Measurements from ENCODE around the gene LRP1. TPM values are rescaled to one million over a fixed set of nuclear protein-coding genes. Genes with fewer than 3 reads are reported as not detected.

The LRP1 gene
- total RNA-seq, 4 donors from 2014 or later, result 185 to 292 (median 216) TPM

GRCh38 chr12:57099047-57099714 is 29.1 kb upstream of the LRP1 start:
- no peaks in the 10 kb centered on the region for H3K27me3 ChIP-seq
- no peak overlapping the region for H3K4me3 ChIP-seq
- H3K27ac ChIP-seq, result peak overlapping the region in 2 of 4 donors; percentile 1 to 48
- no peaks in the 10 kb centered on the region for H3K9me3 ChIP-seq
- no peak for ATAC-seq
- WGBS, 2 donors (ENCODE audit: low coverage in 1 of 2), result 62 to 85% methylated on average over 4 to 8 of the region's 11 CpGs
- H3K36me3 ChIP-seq, result peaks cover 0 to 97% of the 10 kb centered on the region in 2 donors
- H3K4me1 ChIP-seq, result peaks cover 0 to 31% (median 4%) of the 10 kb centered on the region in 3 donors
- TF ChIP-seq EP300 (IDR thresholded peaks at IDR 0.05) (no peak), POLR2AphosphoS5 (IDR thresholded peaks at IDR 0.05) (no peak), CTCF (IDR thresholded peaks at IDR 0.05) (no peak), POLR2A (IDR thresholded peaks at IDR 0.05) (no peak)

- Histone ChIP-seq H3K36me3 (peaks cover 0 to 97% of the 10 kb centered on the region in 2 donors), H3K4me1 (peaks cover 0 to 25% (median 0%) of the 10 kb centered on the region in 3 donors), H3K4me3 (no peak overlapping the region), H3K9me3 (no peaks in the 10 kb centered on the region), H3K27ac (peak overlapping the region in 2 of 4 donors; percentile 1 to 48), H3K27me3 (no peaks in the 10 kb centered on the region)
- no peak for TF ChIP-seq CTCF (IDR thresholded peaks at IDR 0.05)
- TF ChIP-seq POLR2A (IDR thresholded peaks at IDR 0.05), result no peak
- TF ChIP-seq EP300 (IDR thresholded peaks at IDR 0.05), result no peak
- TF ChIP-seq POLR2AphosphoS5 (IDR thresholded peaks at IDR 0.05), result no peak
- 68 to 69% methylated on average over 8 to 12 of the region's 12 CpGs for WGBS, 2 donors (ENCODE audit: low coverage in 1 of 2)
- no peak for ATAC-seq
Measured at GRCh38 chr12:57099766-57100165, 28.5 kb upstream of the LRP1 start.

DNA sequence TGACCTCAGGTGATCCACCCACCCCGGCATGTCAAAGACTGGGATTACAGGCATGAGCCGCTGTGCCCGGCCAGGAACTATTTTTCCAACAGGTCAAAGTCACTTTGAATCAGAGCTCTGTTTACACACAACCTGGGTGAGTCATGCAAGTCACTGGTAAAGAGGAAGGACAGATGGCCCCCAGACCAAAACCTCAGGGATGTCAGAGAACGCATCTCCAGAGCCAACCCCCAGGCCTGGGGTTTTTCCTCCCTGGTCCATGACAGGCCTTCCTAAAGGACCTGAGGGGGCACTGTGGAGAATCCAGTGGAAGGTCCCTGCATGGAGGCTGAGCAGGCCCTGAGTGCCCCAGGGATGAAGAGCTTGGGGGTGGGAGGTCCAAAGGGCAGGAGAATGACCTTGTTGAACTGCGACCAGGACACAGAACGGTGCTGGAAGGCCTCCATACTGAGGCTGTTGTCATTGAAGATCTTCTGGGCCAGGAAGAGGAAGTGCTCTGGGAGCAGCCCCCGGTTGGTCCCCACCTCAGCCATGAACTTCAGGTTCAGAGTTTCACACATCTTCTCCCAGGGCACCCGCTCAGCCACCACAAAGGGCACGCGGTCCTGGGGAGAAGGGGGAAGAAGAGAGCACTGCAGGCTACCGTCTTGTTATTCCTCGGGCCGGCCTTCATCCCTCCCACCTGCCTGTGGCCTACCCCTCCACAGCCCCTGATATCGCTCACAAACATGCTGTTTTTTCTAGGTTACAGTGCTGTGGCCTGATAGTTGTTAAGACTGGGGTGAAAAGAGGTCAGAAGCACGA is 26.2 kb upstream of the LRP1 start:
- Histone ChIP-seq H3K27ac (peak overlapping the region in 3 of 4 donors; percentile 23 to 45 (median 42)), H3K4me1 (peaks cover 0 to 22% (median 0%) of the 10 kb centered on the region in 3 donors), H3K36me3 (peaks cover 0 to 97% of the 10 kb centered on the region in 2 donors), H3K27me3 (no peaks in the 10 kb centered on the region), H3K9me3 (no peaks in the 10 kb centered on the region), H3K4me3 (no peak overlapping the region)
- ATAC-seq, result no peak
- 76% methylated on average over 7 of the region's 15 CpGs; no CpG with 5 or more reads in 1 of the 2 donors for WGBS, 2 donors (ENCODE audit: low coverage in 1 of 2)
- TF ChIP-seq EP300 (IDR thresholded peaks at IDR 0.05) (no peak), POLR2AphosphoS5 (IDR thresholded peaks at IDR 0.05) (peak; percentile 41), POLR2A (IDR thresholded peaks at IDR 0.05) (no peak), CTCF (IDR thresholded peaks at IDR 0.05) (no peak)

DNA sequence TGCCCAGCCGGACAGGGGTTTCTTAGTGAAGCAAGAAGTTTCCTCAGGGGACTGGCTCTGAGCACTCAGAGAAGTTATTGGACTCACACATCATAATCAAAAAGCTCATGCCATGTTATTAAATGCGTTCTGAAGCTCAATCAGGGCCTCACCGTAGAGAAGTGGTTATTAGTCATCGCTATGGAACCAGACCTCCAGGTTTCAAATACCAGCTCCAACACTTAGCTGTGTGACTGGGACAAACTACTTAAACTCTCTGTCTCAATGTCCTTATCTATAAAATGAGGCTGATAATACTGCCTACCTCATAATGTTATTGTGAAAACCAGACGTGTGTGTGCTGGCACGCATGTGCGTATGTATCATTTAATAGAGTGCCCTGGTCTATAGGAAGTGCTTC is 24.4 kb upstream of the LRP1 start:
- H3K4me1 ChIP-seq, result peaks cover 0 to 39% (median 10%) of the 10 kb centered on the region in 3 donors
- peaks cover 0 to 96% of the 10 kb centered on the region in 2 donors for H3K36me3 ChIP-seq
- no peaks in the 10 kb centered on the region for H3K27me3 ChIP-seq
- no peak overlapping the region for H3K27ac ChIP-seq
- no peak for TF ChIP-seq POLR2AphosphoS5 (IDR thresholded peaks at IDR 0.05)
- TF ChIP-seq EP300 (IDR thresholded peaks at IDR 0.05), result no peak
- no peak for TF ChIP-seq POLR2A (IDR thresholded peaks at IDR 0.05)
- no peak for TF ChIP-seq CTCF (IDR thresholded peaks at IDR 0.05)
- ATAC-seq, result no peak
- H3K9me3 ChIP-seq, result no peaks in the 10 kb centered on the region
- H3K4me3 ChIP-seq, result no peak overlapping the region
- 82 to 84% methylated on average over 6 to 7 of the region's 7 CpGs for WGBS, 2 donors (ENCODE audit: low coverage in 1 of 2)

All from gastroesophageal sphincter (tissue), 4 donors.